HG03565 (cell line): Measurements from ENCODE around the gene GTF3C6.
"Not testable (repeated sequence)": the region's sequence is repeated elsewhere in the genome, so short reads cannot be mapped to it uniquely, and the experiment has no call there.

Experiments
- ATAC-seq: cut with Tn5 transposase; IDR thresholded peaks from one replicate; pipeline ENCODE4 v1.9.1; 2021; ENCODE audit warnings: mild to moderate bottlenecking, moderate library complexity; ENCODE audit not compliant: unreplicated experiment

GTF3C6 gene

DNA sequence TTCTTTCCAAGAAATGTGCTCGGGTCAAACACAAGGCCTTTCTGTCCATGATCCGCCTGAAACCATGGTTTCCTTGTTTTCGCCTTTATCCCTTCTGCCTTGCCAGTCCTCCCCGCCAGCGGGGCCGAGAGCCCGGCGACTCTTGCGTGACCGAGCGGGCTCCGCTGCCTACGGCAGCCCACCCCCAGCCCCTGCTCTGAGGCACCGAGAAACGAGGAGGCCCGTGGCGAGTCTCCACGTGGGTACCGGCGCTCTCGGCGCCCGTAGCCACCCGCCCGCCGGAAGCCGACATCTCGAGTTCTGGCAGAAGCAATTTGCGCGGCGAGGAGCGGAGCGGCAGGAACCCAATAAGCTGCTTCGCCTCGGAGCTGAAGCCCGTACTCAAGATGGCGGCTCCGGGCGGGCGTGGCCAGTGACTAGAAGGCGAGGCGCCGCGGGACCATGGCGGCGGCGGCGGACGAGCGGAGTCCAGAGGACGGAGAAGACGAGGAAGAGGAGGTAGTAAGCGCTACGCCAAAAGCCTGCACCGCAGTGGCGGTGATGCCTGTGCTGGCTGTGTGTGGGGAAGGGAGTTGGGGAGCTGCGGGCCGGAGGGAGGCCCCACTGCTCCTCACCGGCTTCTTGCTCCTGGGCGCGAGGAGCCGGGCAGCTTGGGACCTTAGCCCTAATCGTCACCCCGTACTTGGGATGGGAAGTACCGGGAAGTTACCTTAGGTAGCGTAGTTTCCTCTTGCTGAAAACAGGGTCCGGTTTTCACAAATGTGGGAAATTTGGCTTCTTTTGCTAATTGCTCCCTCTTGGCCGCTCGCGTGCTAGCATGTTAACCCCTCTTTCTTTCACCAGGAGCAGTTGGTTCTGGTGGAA lies at the start of gene GTF3C6:
Gene GTF3C6 (plus strand): TSS at position 378 of the 864 bp plus-strand sequence. CDS start 64 bp downstream, at position 442.
- ATAC-seq: peak; percentile 96

DNA sequence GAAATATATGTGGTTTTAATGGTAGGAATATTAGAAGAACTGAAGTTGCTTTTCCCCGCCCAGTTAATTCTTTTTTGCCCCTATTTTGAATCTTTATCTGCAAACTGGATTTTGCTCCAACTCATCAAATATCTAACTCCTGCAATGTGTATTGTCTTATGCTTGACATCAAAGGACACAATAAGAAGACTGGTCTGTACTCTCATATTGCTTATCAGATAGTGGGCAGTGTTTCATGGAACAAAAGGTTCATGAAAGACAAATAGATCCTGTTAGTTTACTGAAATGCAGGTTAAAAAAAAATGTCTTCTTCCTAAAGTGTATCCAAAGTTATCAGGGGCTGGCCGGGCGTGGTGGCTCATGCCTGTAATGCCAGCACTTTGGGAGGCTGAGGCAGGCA lies 27.7 kb upstream of the GTF3C6 start:
- no peak for ATAC-seq

- ATAC-seq: no peak
Observed at GRCh38 chr6:110933912-110934311, 24.6 kb upstream of the GTF3C6 start.

GRCh38 chr6:110934381-110934898 lies 24.1 kb upstream of the GTF3C6 start:
- ATAC-seq: no peak

DNA sequence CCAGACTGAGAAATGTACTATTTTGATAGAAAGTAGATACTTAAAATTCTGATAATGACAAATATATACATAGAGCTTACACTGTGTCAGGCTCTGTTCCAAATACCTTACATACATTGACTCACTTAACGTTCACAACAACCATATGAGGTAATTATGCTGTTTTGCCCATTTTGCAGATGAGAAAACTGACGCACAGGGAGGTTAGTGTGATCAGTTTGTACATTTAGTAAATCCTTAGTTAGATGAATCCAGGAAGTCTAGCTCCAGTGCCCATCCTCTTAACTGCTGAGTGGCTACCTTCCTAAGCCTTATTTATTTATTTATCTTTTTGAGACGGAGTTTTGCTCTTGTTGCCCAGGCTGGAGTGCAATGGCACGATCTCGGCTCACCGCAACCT lies 23.3 kb upstream of the GTF3C6 start:
- ATAC-seq: no peak

GRCh38 chr6:110938171-110938570 lies 20.3 kb upstream of the GTF3C6 start:
- ATAC-seq: no peak

DNA sequence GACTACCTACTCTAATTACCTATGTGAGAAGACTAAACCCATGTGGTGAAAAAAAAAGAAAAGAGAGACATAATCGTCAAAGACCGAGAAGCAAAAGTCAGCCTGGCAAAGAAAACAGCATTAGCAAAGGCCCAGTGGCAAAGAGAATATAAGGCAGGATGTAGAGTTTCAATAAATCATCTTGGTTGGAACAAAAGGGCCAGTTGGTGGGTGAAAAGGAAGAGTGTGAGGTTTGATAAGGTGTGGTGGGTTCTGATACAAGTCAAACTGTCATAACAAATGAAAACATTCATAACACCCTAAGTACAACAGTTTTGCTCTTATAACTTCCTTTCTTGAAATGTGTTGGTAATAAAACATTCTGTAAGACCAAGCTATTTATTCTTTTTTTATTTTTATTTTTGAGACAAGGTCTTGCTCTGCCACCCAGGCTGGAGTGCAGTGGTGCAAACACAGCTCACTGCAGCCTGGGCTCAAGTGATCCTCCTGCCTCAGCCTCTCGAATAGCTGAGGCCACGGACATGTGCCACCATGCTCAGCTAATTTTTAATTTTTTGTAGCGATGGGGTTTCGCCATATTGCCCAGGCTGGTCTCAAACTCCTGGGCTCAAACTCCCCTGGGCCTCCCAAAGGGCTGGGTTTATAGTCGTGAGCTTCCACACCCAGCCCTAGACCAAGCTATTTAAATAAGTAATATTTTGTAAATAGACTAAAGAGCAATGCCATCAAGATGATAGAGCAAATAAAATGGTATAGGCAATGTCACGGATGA lies 18.9 kb upstream of the GTF3C6 start:
- no peak for ATAC-seq

DNA sequence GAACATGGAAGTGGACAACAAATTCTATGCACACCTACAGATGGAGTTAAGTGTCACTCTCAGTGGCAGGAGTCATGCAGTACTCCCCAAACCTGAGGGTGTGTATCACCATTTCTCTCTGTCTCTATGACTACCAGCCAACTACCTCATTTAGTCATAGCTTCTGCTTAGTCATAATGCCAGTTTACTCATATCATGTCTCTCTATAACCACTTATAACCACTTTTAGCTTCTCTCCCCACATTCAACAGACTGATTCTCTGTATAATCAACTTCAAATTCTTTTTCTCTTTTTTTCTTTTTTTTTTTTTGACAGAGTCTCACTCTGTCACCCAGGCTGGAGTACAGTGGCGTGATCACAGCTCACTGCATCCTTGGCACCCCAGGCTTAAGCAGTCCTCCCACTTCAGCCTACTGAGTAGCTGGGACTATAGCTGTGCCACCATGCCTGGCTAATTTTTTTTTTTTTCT lies 13.8 kb upstream of the GTF3C6 start:
- peak; percentile 100 for ATAC-seq

GRCh38 chr6:110946498-110946897 lies 12.0 kb upstream of the GTF3C6 start:
- no peak for ATAC-seq

DNA sequence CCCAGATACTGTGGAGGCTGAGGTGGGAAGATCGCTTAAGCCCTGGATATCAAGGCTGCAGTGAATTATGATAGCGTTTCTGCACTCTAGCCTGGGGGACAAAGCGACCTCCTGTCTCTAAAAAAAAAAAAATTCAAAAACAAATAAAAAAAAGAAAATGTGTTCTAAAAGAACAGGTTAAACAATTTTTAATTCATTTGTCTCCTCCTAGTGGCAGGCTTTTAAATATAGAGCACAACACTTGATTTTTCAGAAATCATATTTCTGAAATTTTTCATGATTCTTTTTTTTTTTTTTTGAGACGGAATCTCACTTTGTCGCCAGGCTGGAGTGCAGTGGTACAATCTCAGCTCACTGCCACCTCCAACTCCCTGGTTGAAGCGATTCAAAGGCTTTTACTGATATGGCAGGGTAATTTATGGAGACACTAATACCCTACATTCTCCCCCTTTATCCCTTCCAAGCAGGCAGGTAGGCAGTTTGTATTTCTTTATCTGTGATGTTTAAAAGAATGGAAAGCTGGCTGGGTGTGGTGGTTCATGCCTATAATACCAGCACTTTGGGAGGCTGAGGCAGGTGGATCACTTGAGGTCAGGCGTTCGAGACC lies 8.7 kb upstream of the GTF3C6 start:
- no peak for ATAC-seq

GRCh38 chr6:110950440-110950839 lies 8.1 kb upstream of the GTF3C6 start:
- ATAC-seq: no peak

GRCh38 chr6:110951008-110951407 lies 7.5 kb upstream of the GTF3C6 start:
- ATAC-seq: no peak

- no peak for ATAC-seq
Observed at GRCh38 chr6:110951986-110952794, 6.3 kb upstream of the GTF3C6 start.

DNA sequence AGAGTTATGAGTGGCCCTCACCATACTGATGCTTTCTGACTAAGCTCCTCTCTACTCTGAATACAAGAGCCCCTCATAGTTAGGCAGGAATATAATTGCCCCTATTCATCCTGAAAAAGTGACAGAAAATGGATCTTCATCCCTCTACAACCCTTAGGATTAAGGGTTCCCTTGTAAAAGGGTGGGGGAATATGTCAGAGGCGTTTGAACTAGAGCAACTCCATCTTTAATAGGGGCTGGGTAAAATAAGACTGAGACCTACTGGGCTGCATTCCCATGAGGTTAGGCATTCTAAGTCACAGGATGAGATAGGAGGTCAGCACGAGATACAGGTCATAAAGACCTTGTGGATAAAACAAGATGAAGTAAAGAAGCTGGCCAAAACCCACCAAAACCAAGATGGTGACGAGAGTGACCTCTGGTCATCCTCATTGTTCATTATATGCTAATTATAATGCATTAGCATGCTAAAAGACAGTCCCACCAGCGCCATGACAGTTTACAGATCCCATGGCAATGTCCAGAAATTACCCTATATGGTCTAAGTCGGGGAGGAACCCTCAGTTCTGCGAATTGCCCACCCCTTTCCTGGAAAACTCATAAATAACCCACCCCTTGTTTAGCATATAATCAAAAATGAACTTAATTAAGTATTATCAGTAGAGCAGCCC lies 4.7 kb upstream of the GTF3C6 start:
- no peak for ATAC-seq

DNA sequence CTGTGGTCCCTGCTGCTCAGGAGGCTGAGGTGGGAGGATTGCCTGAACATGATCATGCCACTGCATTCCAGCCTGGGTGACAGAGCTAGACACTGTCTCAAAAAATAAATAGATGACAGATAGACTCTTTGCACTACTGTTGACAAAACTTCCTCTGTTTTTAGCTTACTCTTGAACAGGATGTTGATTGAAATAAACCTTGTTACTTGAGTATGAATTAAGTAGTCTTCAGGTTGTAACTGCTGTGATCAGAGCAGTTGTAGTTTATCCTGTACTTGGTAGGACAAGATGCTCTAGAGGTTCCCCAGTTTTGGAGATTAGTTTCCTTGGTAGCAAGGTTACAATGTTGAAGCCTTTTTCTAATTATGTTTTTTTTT lies 1.5 kb downstream of the GTF3C6 start:
- ATAC-seq: no peak

GRCh38 chr6:110962636-110963035 lies 4.1 kb downstream of the GTF3C6 start:
- not testable (repeated sequence) for ATAC-seq

DNA sequence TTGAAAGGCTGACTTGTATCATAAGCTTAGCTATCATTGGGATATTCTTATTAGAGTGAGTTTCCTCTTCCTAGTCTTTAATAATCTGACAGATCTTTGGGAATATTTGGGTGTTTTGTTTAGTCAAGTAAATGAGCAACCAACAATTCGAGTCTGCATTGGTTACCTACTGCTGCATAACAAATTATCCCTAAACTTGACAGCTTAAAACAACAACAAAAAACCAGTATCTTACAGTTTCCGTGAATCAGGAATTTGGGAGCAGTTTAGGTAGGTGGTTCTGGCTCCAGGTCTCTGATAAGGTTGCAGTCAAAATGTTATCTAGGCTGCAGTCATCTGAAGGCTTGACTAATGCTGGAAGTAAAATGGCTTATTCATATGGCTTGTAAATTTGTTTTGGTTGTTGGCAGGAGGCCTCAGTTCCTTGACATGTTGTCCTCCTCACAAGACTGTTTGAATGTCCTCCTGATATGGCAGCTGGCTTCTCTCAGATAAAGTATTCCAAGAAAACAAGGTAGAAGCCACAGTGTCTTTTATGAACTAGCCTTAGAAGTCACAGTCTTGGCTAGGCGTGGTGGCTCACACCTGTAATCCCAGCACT lies 7.2 kb downstream of the GTF3C6 start:
- no peak for ATAC-seq

DNA sequence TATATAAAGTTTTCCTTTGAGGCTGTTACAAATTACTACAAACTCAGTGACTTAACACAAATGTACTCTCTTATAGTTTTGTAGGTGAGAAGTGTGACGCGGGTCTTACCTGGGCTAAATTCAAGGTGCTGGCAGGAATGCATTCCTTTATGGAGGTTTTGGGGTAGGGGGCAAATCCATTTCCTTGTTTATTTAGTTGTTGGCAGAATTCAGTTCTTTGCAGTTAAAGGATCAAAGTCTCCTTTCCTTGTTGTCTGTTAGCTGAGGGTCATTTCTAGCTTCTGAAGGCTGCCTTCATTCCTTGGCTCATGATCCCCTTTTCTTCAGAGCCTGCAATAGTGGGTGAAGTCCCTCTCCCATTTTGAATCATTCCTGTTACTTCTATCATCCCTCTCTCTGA lies 10.2 kb downstream of the GTF3C6 start:
- not testable (repeated sequence) for ATAC-seq

DNA sequence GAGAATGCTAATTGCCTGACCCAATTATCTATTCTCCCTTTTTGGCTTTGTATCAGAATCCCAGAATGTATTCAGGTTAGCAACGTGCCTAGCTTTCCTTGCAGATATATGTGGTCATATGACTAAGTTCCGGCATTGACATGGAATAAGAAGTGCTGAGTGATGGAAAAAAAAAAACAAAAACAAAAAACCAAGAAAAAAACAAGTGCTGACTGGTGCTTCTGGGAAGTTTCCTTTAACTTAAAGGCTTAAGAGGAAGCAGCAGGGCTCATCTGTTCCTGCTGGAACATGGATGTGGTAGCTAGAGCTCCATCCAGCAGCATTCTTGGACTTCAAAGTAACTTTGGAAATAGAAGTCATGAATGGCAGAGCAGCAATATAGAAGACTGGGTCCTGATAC lies 13.0 kb downstream of the GTF3C6 start:
- no peak for ATAC-seq

GRCh38 chr6:110976575-110976974 lies 18.1 kb downstream of the GTF3C6 start:
- ATAC-seq: no peak
